Esophagus squamous epithelium (tissue), 4 donors: ENCODE measurements around the gene CCNY.

Experiments used
- CTCF ChIP-seq, 6 experiments: fragments of 450-650 bp in 4 of 6; fragments of 200-600 bp in 2 of 6; sonication (generic) in 2 of 6; IDR thresholded peaks; one replicate each; pipeline ENCODE4 v1.5.1; 2016 to 2019; ENCODE audit warnings: antibody characterized with exemption in 6 of 6, mild to moderate bottlenecking in 4 of 6, moderate library complexity in 4 of 6
- POLR2A ChIP-seq, 4 donors: fragments of 450-650 bp; IDR thresholded peaks; one replicate each; pipeline ENCODE4 v1.6.1; 2017; ENCODE audit warnings: antibody characterized with exemption in 4 of 4, mild to moderate bottlenecking in 4 of 4, moderate library complexity in 3 of 4

- no peak for TF ChIP-seq CTCF (IDR thresholded peaks at IDR 0.05)
- TF ChIP-seq POLR2A (IDR thresholded peaks at IDR 0.05) = no peak
These were observed 10.8 kb downstream of the CCNY start for GRCh38 chr10:35347121-35347562.
